Activated CD8-positive, alpha-beta memory T cell treated with anti-CD3 and anti-CD28 coated beads for 48 hours (primary cell): ENCODE data around the gene ZNF69.
"Not testable (repeated sequence)": the region's sequence is repeated elsewhere in the genome, so short reads cannot be mapped to it uniquely, and the experiment has no call there.

Source experiments
- DNase-seq, 3 experiments: peaks; one replicate each; pipeline ENCODE4 v3.0.0-alpha.2; 2020; ENCODE audit warnings: low read depth in 2 of 3, low spot score in 2 of 3

ZNF69 gene

GRCh38 chr19:11890634-11891033 lies 3.1 kb downstream of the ZNF69 start:
- no peak for DNase-seq

GRCh38 chr19:11894851-11895250 lies 7.3 kb downstream of the ZNF69 start:
- DNase-seq, result no peak

GRCh38 chr19:11902228-11902627 lies 14.6 kb downstream of the ZNF69 start:
- DNase-seq, result no peak

- no peak for DNase-seq
These were observed 18.3 kb downstream of the ZNF69 start for GRCh38 chr19:11905928-11906327.

GRCh38 chr19:11911937-11912336 lies 24.4 kb downstream of the ZNF69 start:
- DNase-seq, result not testable (repeated sequence)

GRCh38 chr19:11914417-11915051 lies 27.0 kb downstream of the ZNF69 start:
- not testable (repeated sequence) for DNase-seq

- no peak for DNase-seq
These were observed 34.4 kb downstream of the ZNF69 start for GRCh38 chr19:11921852-11922495.

- peak; percentile 74 to 85 (median 81) for DNase-seq
These were observed 37.5 kb downstream of the ZNF69 start, which contains the start of gene ZNF700 for GRCh38 chr19:11924886-11925650. ZNF700 (plus strand) TSS chr19:11925107; CDS start chr19:11925211, 104 bp downstream.

GRCh38 chr19:11925651-11926187 lies 38.1 kb downstream of the ZNF69 start:
- not testable (repeated sequence) for DNase-seq

GRCh38 chr19:11927227-11927626 lies 39.6 kb downstream of the ZNF69 start:
- no peak for DNase-seq

GRCh38 chr19:11931051-11931450 lies 43.5 kb downstream of the ZNF69 start:
- no peak for DNase-seq

- DNase-seq, result no peak
These were observed 43.9 kb downstream of the ZNF69 start for GRCh38 chr19:11931513-11931912.

GRCh38 chr19:11935829-11936228 lies 48.2 kb downstream of the ZNF69 start:
- DNase-seq, result not testable (repeated sequence)

GRCh38 chr19:11938383-11938782 lies 50.8 kb downstream of the ZNF69 start:
- DNase-seq, result not testable (repeated sequence)

GRCh38 chr19:11941361-11941887 lies 53.8 kb downstream of the ZNF69 start:
- DNase-seq, result not testable (repeated sequence)

GRCh38 chr19:11942008-11942842 lies 54.6 kb downstream of the ZNF69 start:
- DNase-seq, result no peak

GRCh38 chr19:11942843-11943108 lies 55.2 kb downstream of the ZNF69 start:
- no peak for DNase-seq

GRCh38 chr19:11944656-11945055 lies 57.1 kb downstream of the ZNF69 start:
- DNase-seq, result no peak

GRCh38 chr19:11948646-11949045 lies 61.1 kb downstream of the ZNF69 start:
- DNase-seq, result no peak

- DNase-seq, result no peak
These were observed 61.6 kb downstream of the ZNF69 start for GRCh38 chr19:11949201-11949600.

GRCh38 chr19:11949614-11950080 lies 62.1 kb downstream of the ZNF69 start:
- DNase-seq, result not testable (repeated sequence)
